ENCODE data around the gene RNF130.

- TF ChIP-seq POLR2A (IDR thresholded peaks at IDR 0.05; ENCODE audit: low read depth, low read length) (no peak), TAF1 (IDR thresholded peaks at IDR 0.05; ENCODE audit: borderline replicate concordance, low read depth, low read length) (no peak), POLR2AphosphoS5 (IDR thresholded peaks at IDR 0.05; ENCODE audit: low read depth, low read length) (no peak)
These were observed 117.1 kb downstream of the RNF130 start for GRCh38 chr5:179954434-179954833.
